Pancreas (tissue), 10 donors: Measurements from ENCODE around the gene OPA1. TPM values are rescaled to one million over a fixed set of nuclear protein-coding genes. Genes with fewer than 3 reads are reported as not detected.

Experiments used
- ATAC-seq, 4 donors: fragments of 200-7000 bp; cut with Tn5 transposase; one replicate each; pipeline versions ENCODE4 v1.8.0 to v1.9.1; 2020; ENCODE audit warnings: mild to moderate bottlenecking in 4 of 4, moderate library complexity in 4 of 4
- DNase-seq, 6 donors: peaks; one replicate each; pipeline ENCODE4 v3.0.0-alpha.2; 2020
- FAIRE-seq: peaks from 2 replicates; lab custom pipeline; 2012; peaks lifted over from hg19 to GRCh38; lab: Jason Lieb, UNC
- H3K27ac ChIP-seq, 4 donors: fragments of 200-600 bp; sonication (generic); 1 replicate in 3 of 4; 2 replicates in 1 of 4; pipeline versions ENCODE4 v1.5.0 to v1.8.0; 2020
- H3K27me3 ChIP-seq, 4 donors: fragments of 200-600 bp; one replicate each; pipeline ENCODE4 v1.8.0; 2021
- H3K36me3 ChIP-seq, 3 donors: fragments of 200-600 bp; sonication (generic) in 1 of 3; one replicate each; pipeline versions ENCODE4 v1.5.0 to v1.8.0; 2020 to 2021
- H3K4me1 ChIP-seq, 3 donors: fragments of 200-600 bp; one replicate each; pipeline ENCODE4 v1.8.0; 2021
- H3K4me3 ChIP-seq, 4 donors: fragments of 200-600 bp; sonication (generic) in 2 of 4; one replicate each; pipeline versions ENCODE4 v1.5.0 to v1.8.0; 2020 to 2021
- H3K9me3 ChIP-seq, 4 donors: fragments of 200-600 bp; one replicate each; pipeline ENCODE4 v1.8.0; 2021
- WGBS, 2 donors: extraction: QIAGEN DNeasy Blood & Tissue Kit; methylation state at CpG; one replicate each; pipeline ENCODE4 v1.1.7; 2013; 5-methylcytosine and 5-hydroxymethylcytosine counted together
- intact Hi-C, 3 donors: fragments of 100-400 bp; cut with DNase I; formaldehyde crosslinking; loops; one replicate each; pipeline versions ENCODE4 v1.11.1 to v1.14.2; 2022
- polyA plus RNA-seq, 2 donors: library from polyadenylated mRNA; stranded (reverse); fragments of 200-250 nt; gene quantifications; one replicate each; pipeline ENCODE4 v1.2.3, GENCODE V29; 2013
- total RNA-seq, 6 donors: library from RNA; stranded (reverse); fragmentation: NEBNext Ultra II Directional in 4 of 6; extraction: Animal tissue kit (Norgen Biotek cat#: 25700) in 4 of 6; gene quantifications; one replicate each; pipeline versions ENCODE4 v1.2.1 to v1.2.4, GENCODE V29; 2021 to 2023
- TF ChIP-seq, protein P1 (sequence below), 4 donors: fragments of 200-600 bp; sonication (generic) in 3 of 4; IDR thresholded peaks; one replicate each; pipeline versions ENCODE4 v1.5.0 to v1.8.0; 2021; ENCODE audit warnings: antibody characterized with exemption in 4 of 4
- donor health status: healthy with polysubstance abuse.
- donor health status: DM: no; HTN: no; CAD: no; lungs with moderate emphysema.
- donor health status: DM: no; HTN: no; CAD: no.
- donor health status: control.
- donor health status: control.
- donor health status: Bipolar disorder and iron deficiency.
- donor health status: DM: yes; HTN: yes; CAD: no.
- donor health status: DM: no; HTN: no; CAD: no.
- donor health status: DM: no; HTN: no; CAD: no.
- donor health status: DM: yes; HTN: yes; CAD: no.

OPA1 gene
- total and polyA plus RNA-seq, 8 donors, result 6.3 to 31.7 (median 23.7) TPM

DNA sequence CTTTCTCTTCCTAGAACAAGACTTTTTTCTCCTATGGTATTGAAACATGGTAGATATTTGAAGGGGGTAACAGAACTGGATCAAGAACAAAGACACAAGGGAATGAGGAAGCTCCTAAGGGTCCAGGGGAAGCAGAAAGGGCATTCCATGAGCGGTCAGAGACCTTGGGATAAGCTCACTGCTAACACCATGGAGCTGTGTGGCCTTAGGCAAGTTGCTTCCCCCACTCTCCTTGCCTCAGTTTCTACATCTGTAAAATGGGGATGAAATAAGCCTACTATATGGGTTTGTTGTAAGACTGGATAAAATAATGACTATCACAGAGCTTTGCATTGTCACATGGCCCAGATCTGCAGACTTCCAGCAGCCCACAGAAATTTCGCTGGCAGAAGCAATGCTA, 139.8 kb downstream of the OPA1 start:
- TF ChIP-seq, protein P1, sequence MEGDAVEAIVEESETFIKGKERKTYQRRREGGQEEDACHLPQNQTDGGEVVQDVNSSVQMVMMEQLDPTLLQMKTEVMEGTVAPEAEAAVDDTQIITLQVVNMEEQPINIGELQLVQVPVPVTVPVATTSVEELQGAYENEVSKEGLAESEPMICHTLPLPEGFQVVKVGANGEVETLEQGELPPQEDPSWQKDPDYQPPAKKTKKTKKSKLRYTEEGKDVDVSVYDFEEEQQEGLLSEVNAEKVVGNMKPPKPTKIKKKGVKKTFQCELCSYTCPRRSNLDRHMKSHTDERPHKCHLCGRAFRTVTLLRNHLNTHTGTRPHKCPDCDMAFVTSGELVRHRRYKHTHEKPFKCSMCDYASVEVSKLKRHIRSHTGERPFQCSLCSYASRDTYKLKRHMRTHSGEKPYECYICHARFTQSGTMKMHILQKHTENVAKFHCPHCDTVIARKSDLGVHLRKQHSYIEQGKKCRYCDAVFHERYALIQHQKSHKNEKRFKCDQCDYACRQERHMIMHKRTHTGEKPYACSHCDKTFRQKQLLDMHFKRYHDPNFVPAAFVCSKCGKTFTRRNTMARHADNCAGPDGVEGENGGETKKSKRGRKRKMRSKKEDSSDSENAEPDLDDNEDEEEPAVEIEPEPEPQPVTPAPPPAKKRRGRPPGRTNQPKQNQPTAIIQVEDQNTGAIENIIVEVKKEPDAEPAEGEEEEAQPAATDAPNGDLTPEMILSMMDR (IDR thresholded peaks at IDR 0.05), result no peak
- intact Hi-C loops, result no loop called here
- FAIRE-seq, result no peak
- Histone ChIP-seq H3K4me1 (peaks cover 0 to 10% (median 0%) of the 10 kb centered on the region in 3 donors), H3K27ac (no peak overlapping the region), H3K27me3 (no peaks in the 10 kb centered on the region), H3K36me3 (no peaks in the 10 kb centered on the region), H3K9me3 (no peaks in the 10 kb centered on the region), H3K4me3 (no peak overlapping the region)
- WGBS, 2 donors, result 86 to 94% methylated on average over 2 of the region's 2 CpGs
- no peak for DNase-seq
- ATAC-seq, result no peak

DNA sequence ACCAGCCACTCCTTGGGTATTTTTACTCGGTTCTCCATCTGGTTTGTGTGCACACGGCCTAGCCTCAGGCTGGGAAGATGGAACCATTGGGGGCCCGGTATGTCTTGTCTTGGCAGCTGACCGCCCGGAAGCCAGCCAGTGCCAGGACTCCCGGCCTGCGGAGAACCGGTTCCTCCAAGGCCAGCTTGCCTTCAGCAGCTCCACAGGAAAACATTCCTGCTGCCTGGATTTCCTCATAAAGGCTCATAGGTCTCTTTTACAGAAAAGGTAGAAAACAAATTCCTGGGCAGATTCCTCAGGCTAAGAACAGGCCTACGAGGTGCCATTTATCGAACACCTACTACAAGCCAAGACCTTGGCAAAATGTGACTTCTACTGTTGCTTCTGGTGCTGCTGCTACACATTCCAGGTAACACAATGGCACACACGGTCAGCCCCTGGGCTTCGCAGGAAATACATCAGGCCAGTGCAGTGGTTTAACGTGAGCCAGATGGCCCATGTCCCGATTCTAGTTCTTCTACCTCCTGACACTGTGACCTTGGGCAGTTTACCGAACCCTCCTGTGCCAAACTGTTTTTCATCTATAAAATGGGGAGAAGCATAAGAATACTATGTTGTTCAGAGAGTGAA, 141.8 kb downstream of the OPA1 start:
- no peaks in the 10 kb centered on the region for H3K27me3 ChIP-seq
- FAIRE-seq (no peak), DNase-seq (peak in 5 of 6 donors; percentile 53 to 75 (median 66)), ATAC-seq (peak; percentile 72 to 88 (median 82))
- peak overlapping the region; percentile 31 to 60 (median 48) for H3K27ac ChIP-seq
- H3K4me3 ChIP-seq, result no peak overlapping the region
- TF ChIP-seq, protein P1 (IDR thresholded peaks at IDR 0.05), result no peak
- H3K36me3 ChIP-seq, result no peaks in the 10 kb centered on the region
- intact Hi-C loops, result no loop called here
- H3K9me3 ChIP-seq, result no peaks in the 10 kb centered on the region
- peaks cover 0 to 13% (median 0%) of the 10 kb centered on the region in 3 donors for H3K4me1 ChIP-seq
- whole genome bisulfite sequencing, 2 donors, result 27 to 34% methylated on average over 15 of the region's 15 CpGs

DNA sequence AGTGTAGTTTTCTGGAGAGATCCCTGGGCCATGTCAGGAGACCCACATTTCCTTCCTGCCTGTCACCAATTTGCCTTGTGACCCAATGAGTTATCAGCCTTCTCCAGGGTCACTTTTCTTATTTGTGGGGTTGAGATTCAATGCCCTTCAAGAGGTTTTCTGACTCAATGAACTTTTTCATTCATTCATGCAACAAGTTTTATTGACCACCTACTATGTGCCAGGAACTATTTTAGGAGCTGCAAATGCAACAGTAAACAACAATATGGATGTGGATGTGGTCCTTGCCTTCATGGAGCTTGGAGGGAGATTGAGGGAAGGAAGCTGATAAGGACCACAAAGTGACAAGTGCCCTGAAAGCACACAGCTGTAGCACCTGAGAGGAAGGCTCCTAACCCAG, 142.8 kb downstream of the OPA1 start:
- Histone ChIP-seq H3K27ac (no peak overlapping the region), H3K36me3 (no peaks in the 10 kb centered on the region), H3K4me3 (no peak overlapping the region), H3K27me3 (no peaks in the 10 kb centered on the region), H3K9me3 (no peaks in the 10 kb centered on the region), H3K4me1 (peaks cover 0 to 13% (median 0%) of the 10 kb centered on the region in 3 donors)
- TF ChIP-seq, protein P1 (IDR thresholded peaks at IDR 0.05), result no peak
- FAIRE-seq, result no peak
- ATAC-seq, result no peak
- intact Hi-C loops, result no loop called here
- no peak for DNase-seq

DNA sequence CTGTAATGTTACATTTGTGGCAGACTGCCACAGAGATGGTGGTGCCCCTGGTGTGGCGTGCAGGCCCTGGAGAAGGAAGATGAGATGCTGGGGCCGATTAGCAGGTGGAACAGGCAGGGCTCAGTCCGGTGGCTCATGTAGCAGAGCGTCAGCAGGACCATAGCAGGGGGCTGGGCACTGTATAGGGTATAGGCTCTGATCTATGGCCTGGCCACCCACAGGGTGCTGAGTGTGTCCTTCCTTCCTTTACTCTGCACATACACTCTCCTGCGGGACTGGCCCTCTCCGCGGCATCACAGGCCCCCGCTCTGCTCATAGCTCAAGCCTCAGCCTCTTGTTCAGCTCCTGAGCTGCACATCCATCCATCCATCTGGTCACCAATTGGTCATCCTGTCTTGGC, 143.6 kb downstream of the OPA1 start:
- 83 to 92% methylated on average over 8 of the region's 8 CpGs for WGBS, 2 donors
- TF ChIP-seq, protein P1 (IDR thresholded peaks at IDR 0.05), result no peak
- intact Hi-C loops, result no loop called here
- no peaks in the 10 kb centered on the region for H3K36me3 ChIP-seq
- no peak for ATAC-seq
- no peaks in the 10 kb centered on the region for H3K9me3 ChIP-seq
- H3K4me3 ChIP-seq, result no peak overlapping the region
- no peak overlapping the region for H3K27ac ChIP-seq
- no peak for DNase-seq
- FAIRE-seq, result no peak
- no peaks in the 10 kb centered on the region for H3K27me3 ChIP-seq
- H3K4me1 ChIP-seq, result peaks cover 0 to 13% (median 0%) of the 10 kb centered on the region in 3 donors

DNA sequence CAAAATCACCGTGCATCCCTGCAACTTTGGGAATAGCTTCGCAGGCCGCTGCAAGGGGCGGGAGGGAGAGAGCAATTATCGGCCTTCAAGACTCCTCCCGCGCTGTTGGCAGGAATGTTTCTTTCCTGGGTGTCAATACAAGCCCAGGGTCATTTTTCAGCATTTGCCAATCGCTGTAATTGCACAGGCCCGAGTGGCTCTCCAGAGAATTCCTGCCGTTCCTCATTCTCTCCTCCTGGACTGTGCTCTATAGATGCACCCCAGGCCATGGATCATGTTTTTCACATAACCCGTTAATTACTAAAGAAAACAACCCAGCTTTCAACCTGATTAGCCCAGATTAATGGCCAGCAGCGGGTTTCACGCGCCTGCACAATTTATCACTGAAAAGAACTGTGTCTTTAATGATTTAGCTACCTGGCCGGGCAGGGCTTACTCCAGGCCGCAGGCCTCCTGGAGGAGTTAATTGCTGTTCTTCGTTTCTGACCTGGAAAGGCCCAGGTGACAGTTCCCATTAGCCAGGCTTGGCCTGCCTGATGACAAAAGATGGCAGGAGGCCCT, 144.3 kb downstream of the OPA1 start:
- intact Hi-C loops, result no loop called here
- H3K4me1 ChIP-seq, result peaks cover 0 to 13% (median 0%) of the 10 kb centered on the region in 3 donors
- H3K27ac ChIP-seq, result peak overlapping the region in 2 of 4 donors; percentile 19 to 58
- ATAC-seq (peak in 3 of 4 donors; percentile 11 to 59 (median 48)), DNase-seq (peak in 1 of 6 donors; percentile 21), FAIRE-seq (no peak)
- TF ChIP-seq, protein P1 (IDR thresholded peaks at IDR 0.05), result no peak
- H3K9me3 ChIP-seq, result no peaks in the 10 kb centered on the region
- H3K4me3 ChIP-seq, result no peak overlapping the region
- H3K36me3 ChIP-seq, result no peaks in the 10 kb centered on the region
- H3K27me3 ChIP-seq, result no peaks in the 10 kb centered on the region
- 60 to 68% methylated on average over 17 of the region's 17 CpGs for WGBS, 2 donors
